CD14-positive monocyte (primary cell): Measurements from ENCODE around the gene DNAJB13. TPM values are rescaled to one million over a fixed set of nuclear protein-coding genes. Genes with fewer than 3 reads are reported as not detected.
A peak's percentile ranks its signal among the peaks of the same experiment; 100 is the strongest.

Experiments
- DNase-seq, 3 donors: peaks; one replicate each; pipeline ENCODE4 v3.0.0-alpha.2; 2011 to 2022
- H2AFZ ChIP-seq: 2 replicates; pipeline ENCODE4 v1.6.0; 2012; ENCODE audit warnings: mild to moderate bottlenecking, low read depth, low read length, inconsistent platforms; ENCODE audit not compliant: insufficient read depth, poor library complexity, severe bottlenecking
- H3K27ac ChIP-seq, 2 donors: 1 replicate in 1 of 2; 2 replicates in 1 of 2; pipeline ENCODE4 v1.5.1; 2012 to 2013; ENCODE audit warnings: low read length in 2 of 2, control low read depth in 1 of 2, inconsistent platforms in 1 of 2, low read depth in 1 of 2, mild to moderate bottlenecking in 1 of 2
- H3K27me3 ChIP-seq, 2 donors: one replicate each; pipeline versions ENCODE4 v1.6.0 to v1.6.1; 2011 to 2013; ENCODE audit warnings: low read length in 2 of 2; ENCODE audit not compliant: control insufficient read depth in 2 of 2, insufficient read depth in 2 of 2
- H3K36me3 ChIP-seq, 2 donors: replicated peaks in 1 of 2; 1 replicate in 1 of 2; 2 replicates in 1 of 2; pipeline versions ENCODE4 v1.5.1 to v1.6.1; 2012 to 2013; ENCODE audit warnings: low read length in 2 of 2, control low read depth in 1 of 2, inconsistent platforms in 1 of 2, mild to moderate bottlenecking in 1 of 2; ENCODE audit not compliant: insufficient read depth in 2 of 2, control insufficient read depth in 1 of 2
- H3K4me1 ChIP-seq, 2 donors: 1 replicate in 1 of 2; 2 replicates in 1 of 2; pipeline versions ENCODE4 v1.5.1 to v1.6.1; 2012 to 2013; ENCODE audit warnings: low read length in 2 of 2, control low read depth in 1 of 2, inconsistent platforms in 1 of 2, mild to moderate bottlenecking in 1 of 2, moderate library complexity in 1 of 2; ENCODE audit not compliant: insufficient read depth in 2 of 2, control insufficient read depth in 1 of 2
- H3K4me2 ChIP-seq: replicated peaks from 2 replicates; pipeline ENCODE3; 2012; ENCODE audit warnings: low read length, moderate library complexity, mild to moderate bottlenecking; ENCODE audit not compliant: poor library complexity, severe bottlenecking; ENCODE audit errors: extremely low read depth
- H3K4me3 ChIP-seq, 3 experiments: fragments of 200-600 bp in 1 of 3; sonication (generic) in 1 of 3; replicated peaks in 1 of 3; 1 replicate in 2 of 3; 2 replicates in 1 of 3; pipeline ENCODE4 v1.5.1; 2011 to 2013; ENCODE audit warnings: low read length in 3 of 3, mild to moderate bottlenecking in 3 of 3, control low read depth in 2 of 3, low read depth in 2 of 3, inconsistent platforms in 1 of 3, moderate library complexity in 1 of 3
- H3K79me2 ChIP-seq: 2 replicates; pipeline ENCODE4 v1.6.0; 2012; ENCODE audit warnings: mild to moderate bottlenecking, control low read depth, inconsistent platforms, low read length, moderate library complexity; ENCODE audit not compliant: insufficient read depth
- H3K9ac ChIP-seq: 2 replicates; pipeline ENCODE4 v1.6.0; 2017; ENCODE audit warnings: low read length, mild to moderate bottlenecking; ENCODE audit not compliant: insufficient read depth, poor library complexity, severe bottlenecking
- H3K9me3 ChIP-seq, 2 donors: replicated peaks in 1 of 2; 1 replicate in 1 of 2; 2 replicates in 1 of 2; pipeline versions ENCODE4 v1.5.1 to v1.6.1; 2012 to 2013; ENCODE audit warnings: low read length in 2 of 2, control low read depth in 1 of 2; ENCODE audit not compliant: control insufficient read depth in 1 of 2, insufficient read depth in 1 of 2
- H4K20me1 ChIP-seq: 2 replicates; pipeline ENCODE4 v1.6.0; 2012; ENCODE audit warnings: mild to moderate bottlenecking, low read length, control low read depth, moderate library complexity; ENCODE audit not compliant: insufficient read depth
- H3K27ac Mint-ChIP-seq, 7 donors: one replicate each; pipeline ENCODE4 v1.8.0; 2020; ENCODE audit warnings: mild to moderate bottlenecking in 7 of 7, mixed read lengths in 7 of 7, moderate library complexity in 6 of 7, inconsistent platforms in 2 of 7
- H3K27me3 Mint-ChIP-seq, 3 donors: one replicate each; pipeline ENCODE4 v1.8.0; 2021 to 2022; ENCODE audit warnings: low read depth in 3 of 3, mild to moderate bottlenecking in 3 of 3, mixed read lengths in 3 of 3, moderate library complexity in 3 of 3, inconsistent platforms in 1 of 3
- H3K36me3 Mint-ChIP-seq, 2 donors: one replicate each; pipeline ENCODE4 v1.8.0; 2020; ENCODE audit warnings: mixed read lengths in 2 of 2, inconsistent platforms in 1 of 2, mild to moderate bottlenecking in 1 of 2
- H3K4me1 Mint-ChIP-seq: one replicate; pipeline ENCODE4 v1.8.0; 2020; ENCODE audit warnings: mild to moderate bottlenecking, mixed read lengths
- H3K4me3 Mint-ChIP-seq, 2 donors: one replicate each; pipeline ENCODE4 v1.8.0; 2020; ENCODE audit warnings: mild to moderate bottlenecking in 2 of 2, mixed read lengths in 2 of 2, moderate library complexity in 1 of 2
- H3K9me3 Mint-ChIP-seq, 7 donors: one replicate each; pipeline ENCODE4 v1.8.0; 2020 to 2022; ENCODE audit warnings: mixed read lengths in 7 of 7, mild to moderate bottlenecking in 6 of 7, moderate library complexity in 6 of 7, inconsistent platforms in 2 of 7
- WGBS: methylation state at CpG from one replicate; pipeline ENCODE4 v1.1.5; 2013; ENCODE audit warnings: missing lambda C conversion rate; ENCODE audit not compliant: insufficient coverage; 5-methylcytosine and 5-hydroxymethylcytosine counted together
- intact Hi-C, 2 donors: fragments of 100-400 bp; cut with micrococcal nuclease; formaldehyde crosslinking; loops; one replicate each; pipeline versions ENCODE4 v1.15.0 to v1.15.1; 2023
- polyA plus RNA-seq, 3 donors: library from polyadenylated mRNA; depleted of rRNA in 1 of 3; unstranded in 2 of 3; stranded (reverse) in 1 of 3; fragments of 300-500 nt in 2 of 3; fragments of >200 nt in 1 of 3; fragmentation: Illumina TruSeq in 2 of 3; gene quantifications; 1 replicate in 2 of 3; 2 replicates in 1 of 3; pipeline ENCODE4 v1.2.3, GENCODE V29; 2012 to 2021
- TF ChIP-seq, protein P1 (sequence below): fragments of 200-600 bp; IDR thresholded peaks from one replicate; pipeline ENCODE4 v1.8.0; 2022; ENCODE audit warnings: antibody characterized with exemption, mild to moderate bottlenecking

DNAJB13 gene
- polyA plus RNA-seq, 3 donors, result not detected

DNA sequence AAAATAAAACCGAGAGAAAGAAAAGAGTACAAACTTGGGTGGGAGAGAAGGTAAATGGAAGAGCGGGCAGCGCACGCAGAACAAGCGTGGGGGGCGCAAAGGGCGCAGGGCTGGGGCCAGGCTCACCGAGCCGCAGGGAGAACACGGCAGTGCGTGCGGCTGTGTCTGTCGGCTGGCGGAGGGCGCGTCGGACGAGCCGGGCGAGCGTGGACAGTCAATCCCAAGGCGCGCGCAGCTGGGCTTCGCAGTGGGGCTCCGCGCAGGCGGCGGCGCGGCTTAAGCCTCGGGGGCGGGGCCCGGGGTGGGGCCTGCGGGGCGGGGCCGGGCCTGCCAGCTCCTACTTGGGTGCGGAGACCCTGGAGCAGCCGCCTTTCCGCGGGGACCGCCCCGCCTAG is 31.8 kb downstream of the DNAJB13 start, which contains the start of gene UCP2:
Gene UCP2, minus strand, starts transcription at position 249 of the 395 bp plus-strand sequence. CDS start 4,465 bp downstream, outside the sequence.
- Histone ChIP-seq H3K79me2 (peaks cover 50% of the 10 kb centered on the region), H3K27ac (peak within 1 kb of the TSS; percentile 96 to 98), H3K27me3 (no peaks in the 10 kb centered on the region), H3K9ac (peak within 1 kb of the TSS; percentile 89), H3K4me2 (peak within 1 kb of the TSS; percentile 99), H4K20me1 (peaks cover 48% of the 10 kb centered on the region), H3K4me1 (peaks cover 56 to 68% of the 10 kb centered on the region in 2 donors), H3K36me3 (peaks cover 26 to 40% of the 10 kb centered on the region in 2 donors), H2AFZ (peak within 1 kb of the TSS; percentile 78), H3K4me3 (peak within 1 kb of the TSS; percentile 71 to 97 (median 96)), H3K9me3 (no peaks in the 10 kb centered on the region)
- H3K27me3 Mint-ChIP-seq, result no peaks in the 10 kb centered on the region
- H3K27ac Mint-ChIP-seq, result peak within 1 kb of the TSS; percentile 99 to 100 (median 100)
- peak within 1 kb of the TSS; percentile 99 to 100 for H3K4me3 Mint-ChIP-seq
- peak; percentile 70 to 80 (median 75) for DNase-seq
- intact Hi-C loops, result loop anchor here (2.0 to 5.0 kb wide), 3 partner anchors 40 to 190 kb away; partner anchors contain the start of genes C2CD3 (in 1 of the 2) and PPME1 (in 1 of the 2)
- peaks cover 0 to 3% (median 0%) of the 10 kb centered on the region in 7 donors for H3K9me3 Mint-ChIP-seq
- peaks cover 55% of the 10 kb centered on the region for H3K4me1 Mint-ChIP-seq
- H3K36me3 Mint-ChIP-seq, result peaks cover 35 to 48% of the 10 kb centered on the region in 2 donors
- under 1% methylated on average over 42 of the region's 43 CpGs for WGBS
- TF ChIP-seq, protein P1, sequence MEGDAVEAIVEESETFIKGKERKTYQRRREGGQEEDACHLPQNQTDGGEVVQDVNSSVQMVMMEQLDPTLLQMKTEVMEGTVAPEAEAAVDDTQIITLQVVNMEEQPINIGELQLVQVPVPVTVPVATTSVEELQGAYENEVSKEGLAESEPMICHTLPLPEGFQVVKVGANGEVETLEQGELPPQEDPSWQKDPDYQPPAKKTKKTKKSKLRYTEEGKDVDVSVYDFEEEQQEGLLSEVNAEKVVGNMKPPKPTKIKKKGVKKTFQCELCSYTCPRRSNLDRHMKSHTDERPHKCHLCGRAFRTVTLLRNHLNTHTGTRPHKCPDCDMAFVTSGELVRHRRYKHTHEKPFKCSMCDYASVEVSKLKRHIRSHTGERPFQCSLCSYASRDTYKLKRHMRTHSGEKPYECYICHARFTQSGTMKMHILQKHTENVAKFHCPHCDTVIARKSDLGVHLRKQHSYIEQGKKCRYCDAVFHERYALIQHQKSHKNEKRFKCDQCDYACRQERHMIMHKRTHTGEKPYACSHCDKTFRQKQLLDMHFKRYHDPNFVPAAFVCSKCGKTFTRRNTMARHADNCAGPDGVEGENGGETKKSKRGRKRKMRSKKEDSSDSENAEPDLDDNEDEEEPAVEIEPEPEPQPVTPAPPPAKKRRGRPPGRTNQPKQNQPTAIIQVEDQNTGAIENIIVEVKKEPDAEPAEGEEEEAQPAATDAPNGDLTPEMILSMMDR, result no peak

DNA sequence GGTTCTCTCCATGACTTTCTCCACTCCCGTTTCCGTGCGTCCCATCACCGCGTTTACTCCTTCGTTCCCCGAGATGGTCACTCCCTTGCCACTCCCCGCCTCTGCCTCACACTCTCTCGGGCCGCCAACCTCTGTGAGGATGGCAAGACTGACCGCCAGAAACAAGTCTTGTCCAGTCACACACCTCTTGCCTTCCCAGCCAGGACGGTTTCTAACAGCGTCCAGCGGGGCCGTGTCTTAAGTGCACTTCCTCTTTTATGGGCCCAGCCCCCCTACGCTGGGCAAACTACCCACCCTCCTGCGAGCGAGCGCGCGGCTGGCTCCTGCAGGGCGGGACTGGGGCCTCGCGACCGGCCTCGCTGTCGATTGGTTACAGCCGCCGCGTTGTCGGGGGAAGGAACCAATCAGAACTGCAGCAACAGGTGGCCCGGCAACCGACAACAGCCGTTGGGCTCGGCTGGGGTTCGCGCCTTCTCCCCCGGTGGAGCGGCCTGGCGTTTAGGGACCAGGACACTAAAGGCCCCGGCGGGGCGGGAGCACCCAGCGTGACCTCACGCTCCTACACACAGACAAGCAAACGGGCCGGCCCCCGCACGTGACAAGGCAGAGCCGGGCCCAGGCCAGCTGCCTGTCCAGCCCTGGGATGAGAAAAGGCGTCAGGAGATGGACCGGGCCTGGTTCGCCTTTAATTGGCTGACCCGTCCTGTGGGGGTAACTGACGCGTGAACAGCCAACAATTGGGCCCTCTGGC is 32.3 kb downstream of the DNAJB13 start:
- Histone ChIP-seq H3K4me2 (peak overlapping the region; percentile 99), H3K4me1 (peaks cover 50 to 62% of the 10 kb centered on the region in 2 donors), H3K27ac (peak overlapping the region; percentile 96 to 98), H3K4me3 (peak overlapping the region; percentile 71 to 97 (median 96)), H3K79me2 (peaks cover 45% of the 10 kb centered on the region), H2AFZ (peak overlapping the region; percentile 78), H3K9me3 (no peaks in the 10 kb centered on the region), H3K27me3 (no peaks in the 10 kb centered on the region), H4K20me1 (peaks cover 42% of the 10 kb centered on the region), H3K9ac (peak overlapping the region; percentile 89), H3K36me3 (peaks cover 20 to 34% of the 10 kb centered on the region in 2 donors)
- peak; percentile 96 to 98 (median 97) for DNase-seq
- Mint-ChIP-seq H3K27me3 (no peaks in the 10 kb centered on the region), H3K4me1 (peaks cover 53% of the 10 kb centered on the region), H3K27ac (peak overlapping the region; percentile 99 to 100 (median 100)), H3K4me3 (peak overlapping the region; percentile 99 to 100), H3K9me3 (peaks cover 0 to 3% (median 0%) of the 10 kb centered on the region in 7 donors), H3K36me3 (peaks cover 30 to 43% of the 10 kb centered on the region in 2 donors)
- TF ChIP-seq, protein P1, result no peak
- 1% methylated on average over 52 of the region's 56 CpGs for WGBS
- intact Hi-C loops, result loop anchor here (2.0 to 5.0 kb wide), 3 partner anchors 39 to 189 kb away; partner anchors contain the start of genes C2CD3 (in 1 of the 2) and PPME1 (in 1 of the 2)
